Activated CD4-positive, alpha-beta T cell treated with anti-CD3 and anti-CD28 coated beads, Interleukin-2, amount 10 ng/mL, durations not matched to agents 24 days and 14 days (primary cell): ENCODE results near the gene ARHGEF7. TPM values are rescaled to one million over a fixed set of nuclear protein-coding genes. Genes with fewer than 3 reads are reported as not detected.

Source experiments
- DNase-seq: peaks from one replicate; pipeline ENCODE4 v3.0.0; 2022
- H3K27ac Mint-ChIP-seq: one replicate; pipeline ENCODE4 v1.8.0; 2022; ENCODE audit warnings: mild to moderate bottlenecking, mixed read lengths
- H3K27me3 Mint-ChIP-seq: one replicate; pipeline ENCODE4 v1.8.0; 2022; ENCODE audit warnings: mixed read lengths
- H3K36me3 Mint-ChIP-seq: one replicate; pipeline ENCODE4 v1.8.0; 2022; ENCODE audit warnings: low read depth, mild to moderate bottlenecking, mixed read lengths
- H3K4me1 Mint-ChIP-seq: one replicate; pipeline ENCODE4 v1.8.0; 2021; ENCODE audit warnings: mixed read lengths
- H3K4me3 Mint-ChIP-seq: one replicate; pipeline ENCODE4 v1.8.0; 2022; ENCODE audit warnings: mild to moderate bottlenecking, moderate library complexity, mixed read lengths
- H3K9me3 Mint-ChIP-seq: one replicate; pipeline ENCODE4 v1.8.0; 2021; ENCODE audit warnings: mixed read lengths
- intact Hi-C: fragments of 100-400 bp; cut with micrococcal nuclease; formaldehyde crosslinking; loops from one replicate; pipeline ENCODE4 v1.15.1; 2023
- total RNA-seq: library from RNA; stranded (reverse); gene quantifications from 2 replicates; pipeline ENCODE4 v1.2.3, GENCODE V29; 2022

ARHGEF7 gene
- total RNA-seq, 1 donor from 2014 or later: 69.3 TPM

DNA sequence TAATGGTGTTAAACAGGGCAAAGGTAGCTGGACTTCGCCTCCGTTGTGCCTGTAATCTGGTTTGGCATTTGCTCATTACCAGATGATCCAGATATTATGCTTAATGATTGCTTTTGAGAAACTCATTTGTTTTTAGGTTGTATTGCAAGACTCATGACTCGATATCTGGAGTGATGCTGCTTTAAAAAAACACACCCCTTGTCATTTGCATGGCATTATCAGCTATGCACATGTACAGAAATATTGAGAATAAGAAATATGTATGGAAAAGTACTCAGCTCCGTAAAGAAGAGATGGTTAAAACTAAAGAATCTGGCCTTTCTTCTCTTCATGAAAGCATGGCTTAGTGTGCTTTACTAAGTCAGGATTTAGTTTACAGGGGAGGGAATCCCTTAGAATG, 95.0 kb downstream of the ARHGEF7 start:
- Mint-ChIP-seq H3K4me1 (peaks cover 7% of the 10 kb centered on the region), H3K4me3 (no peak overlapping the region), H3K27me3 (no peaks in the 10 kb centered on the region), H3K9me3 (no peaks in the 10 kb centered on the region), H3K36me3 (peaks cover 17% of the 10 kb centered on the region), H3K27ac (no peak overlapping the region)
- intact Hi-C loops: no loop called here
- DNase-seq: no peak

DNA sequence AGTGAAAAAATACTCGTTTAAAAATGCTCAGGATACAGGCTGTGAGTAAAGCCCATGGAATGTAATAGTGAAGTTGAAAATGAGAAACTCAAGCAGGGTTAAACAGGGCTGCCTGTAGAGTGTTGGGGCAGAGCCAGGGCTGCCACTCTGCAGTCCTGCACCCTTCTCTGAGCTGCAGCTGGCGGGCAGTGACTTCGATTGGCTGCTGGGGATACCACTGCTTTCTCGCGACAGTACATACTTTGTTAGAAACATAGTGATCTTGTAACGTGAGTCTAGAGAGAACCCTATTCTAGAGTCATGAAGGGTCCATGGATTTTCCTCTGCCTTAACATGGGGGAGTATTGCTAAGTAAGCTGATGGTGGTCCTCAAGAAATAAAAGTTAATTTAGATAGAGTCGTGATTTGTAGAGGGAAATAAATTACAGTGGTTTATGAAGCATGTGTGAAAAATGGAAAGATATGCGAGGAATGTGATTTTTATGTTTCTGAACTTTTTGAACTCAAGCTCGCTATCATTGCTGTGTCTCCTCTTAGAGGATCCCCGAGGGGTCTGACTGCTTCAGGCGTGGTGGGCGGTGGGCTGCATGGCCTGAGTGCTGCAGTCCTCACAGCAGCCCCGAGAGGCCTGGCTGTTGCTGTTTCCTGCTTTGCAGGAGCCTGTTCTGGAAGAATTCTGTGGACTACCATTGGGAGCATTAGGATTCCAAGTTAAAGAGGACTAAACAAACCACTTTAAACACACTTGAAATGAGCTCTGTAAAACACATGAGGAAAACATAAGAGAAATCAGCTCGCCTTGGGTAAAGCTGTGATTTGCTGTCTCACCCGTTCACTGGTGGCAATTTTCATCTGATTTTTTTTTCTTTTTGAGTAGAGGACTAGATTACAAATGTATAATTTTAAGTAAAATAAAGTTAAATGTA, 95.7 kb downstream of the ARHGEF7 start:
- Mint-ChIP-seq H3K27me3 (no peaks in the 10 kb centered on the region), H3K4me3 (no peak overlapping the region), H3K27ac (no peak overlapping the region), H3K36me3 (peaks cover 17% of the 10 kb centered on the region), H3K4me1 (peaks cover 6% of the 10 kb centered on the region), H3K9me3 (no peaks in the 10 kb centered on the region)
- intact Hi-C loops: no loop called here
- DNase-seq: no peak

DNA sequence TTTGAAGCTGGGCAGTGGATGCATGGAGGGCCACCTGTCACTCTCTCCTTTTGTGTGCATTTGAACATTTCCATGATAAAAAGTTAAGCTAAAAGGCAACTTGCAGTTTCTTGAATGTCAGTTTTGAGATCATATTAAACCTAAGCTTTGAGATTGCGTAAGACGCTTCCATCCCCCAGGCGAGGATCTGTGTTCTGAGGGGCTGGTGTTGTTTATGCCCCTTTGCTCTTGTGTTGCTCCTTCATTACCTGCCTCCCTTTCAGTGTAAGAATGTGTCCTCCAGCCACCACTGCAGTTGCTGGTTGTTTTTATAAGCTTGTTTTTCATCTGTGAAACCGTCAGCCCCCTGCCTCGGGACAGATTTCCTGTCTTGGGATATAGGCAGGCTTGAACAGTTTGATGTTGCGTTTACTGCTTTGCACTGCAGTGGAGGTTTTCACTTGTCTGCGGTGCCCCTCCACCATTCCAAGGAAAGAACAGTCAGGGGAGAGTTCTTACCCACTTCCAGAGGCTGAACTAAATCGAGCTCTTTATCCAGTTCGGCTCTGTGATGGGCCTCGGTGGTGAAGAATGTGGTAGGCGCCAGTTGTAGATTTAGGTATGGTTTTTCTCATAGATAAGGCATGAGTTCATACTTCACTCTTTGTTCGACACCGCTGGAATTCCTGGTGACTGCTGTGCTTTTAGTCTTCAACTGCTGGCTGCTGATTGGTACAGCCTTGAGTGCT, 96.8 kb downstream of the ARHGEF7 start:
- peaks cover 13% of the 10 kb centered on the region for H3K36me3 Mint-ChIP-seq
- DNase-seq: no peak
- intact Hi-C loops: no loop called here
- no peaks in the 10 kb centered on the region for H3K9me3 Mint-ChIP-seq
- no peak overlapping the region for H3K4me3 Mint-ChIP-seq
- peaks cover 9% of the 10 kb centered on the region for H3K4me1 Mint-ChIP-seq
- H3K27ac Mint-ChIP-seq: no peak overlapping the region
- no peaks in the 10 kb centered on the region for H3K27me3 Mint-ChIP-seq

DNA sequence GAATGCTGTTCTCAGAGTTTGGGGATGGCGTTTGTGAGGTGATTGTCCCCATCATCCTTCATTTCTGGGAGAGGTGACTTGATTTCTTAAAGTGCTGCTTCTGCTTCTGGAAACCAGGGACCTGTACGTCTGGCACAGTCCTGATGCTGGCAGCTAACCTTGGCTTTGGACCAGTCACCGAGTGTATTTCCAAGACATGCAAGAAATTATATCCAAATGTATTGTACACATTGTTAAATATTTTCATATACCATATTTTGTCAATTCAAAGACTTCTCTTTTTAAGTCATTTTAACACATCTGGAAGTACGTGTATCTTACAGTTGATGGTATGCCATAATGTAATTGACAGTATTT, 97.4 kb downstream of the ARHGEF7 start:
- peaks cover 9% of the 10 kb centered on the region for H3K4me1 Mint-ChIP-seq
- H3K36me3 Mint-ChIP-seq: peaks cover 15% of the 10 kb centered on the region
- no peak overlapping the region for H3K4me3 Mint-ChIP-seq
- no peaks in the 10 kb centered on the region for H3K9me3 Mint-ChIP-seq
- no peak overlapping the region for H3K27ac Mint-ChIP-seq
- DNase-seq: no peak
- intact Hi-C loops: no loop called here
- H3K27me3 Mint-ChIP-seq: no peaks in the 10 kb centered on the region

DNA sequence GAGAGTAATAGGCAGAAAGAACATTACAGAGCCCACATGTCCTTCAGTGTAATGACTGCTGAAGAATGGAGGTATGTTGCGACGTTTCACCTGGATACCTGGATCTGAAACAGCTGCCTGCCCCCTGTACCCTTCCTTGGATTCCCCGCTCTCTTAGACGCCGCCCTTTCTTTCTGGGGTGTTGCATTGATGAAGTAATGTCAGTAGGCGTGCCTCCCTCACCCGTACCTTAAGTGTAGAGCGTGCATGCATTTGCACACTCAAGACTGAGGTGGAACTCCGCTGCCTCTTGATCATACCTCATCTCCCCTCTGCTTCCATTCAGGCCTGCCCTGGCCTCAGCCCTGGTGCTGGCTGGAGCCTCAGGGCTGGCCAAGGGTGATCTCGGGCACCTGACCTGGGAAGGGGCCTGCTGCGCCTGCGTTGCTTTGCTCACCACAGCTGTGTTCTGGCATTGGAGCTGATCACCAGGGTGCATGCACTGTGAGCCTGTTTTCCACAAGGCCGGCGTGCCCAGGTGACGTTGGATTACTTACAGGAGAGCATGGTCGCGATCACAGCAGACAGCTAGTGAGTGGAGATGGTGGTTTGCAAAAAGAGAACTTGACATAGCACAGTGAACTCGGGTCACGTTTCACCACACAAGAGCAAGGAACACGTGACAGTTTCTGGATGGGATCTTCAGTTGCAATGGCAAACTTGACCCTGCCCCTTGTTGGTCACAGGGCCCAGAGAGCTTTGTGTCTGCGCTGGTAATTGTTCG, 99.0 kb downstream of the ARHGEF7 start:
- H3K27me3 Mint-ChIP-seq: no peaks in the 10 kb centered on the region
- H3K27ac Mint-ChIP-seq: no peak overlapping the region
- H3K4me1 Mint-ChIP-seq: peaks cover 14% of the 10 kb centered on the region

DNA sequence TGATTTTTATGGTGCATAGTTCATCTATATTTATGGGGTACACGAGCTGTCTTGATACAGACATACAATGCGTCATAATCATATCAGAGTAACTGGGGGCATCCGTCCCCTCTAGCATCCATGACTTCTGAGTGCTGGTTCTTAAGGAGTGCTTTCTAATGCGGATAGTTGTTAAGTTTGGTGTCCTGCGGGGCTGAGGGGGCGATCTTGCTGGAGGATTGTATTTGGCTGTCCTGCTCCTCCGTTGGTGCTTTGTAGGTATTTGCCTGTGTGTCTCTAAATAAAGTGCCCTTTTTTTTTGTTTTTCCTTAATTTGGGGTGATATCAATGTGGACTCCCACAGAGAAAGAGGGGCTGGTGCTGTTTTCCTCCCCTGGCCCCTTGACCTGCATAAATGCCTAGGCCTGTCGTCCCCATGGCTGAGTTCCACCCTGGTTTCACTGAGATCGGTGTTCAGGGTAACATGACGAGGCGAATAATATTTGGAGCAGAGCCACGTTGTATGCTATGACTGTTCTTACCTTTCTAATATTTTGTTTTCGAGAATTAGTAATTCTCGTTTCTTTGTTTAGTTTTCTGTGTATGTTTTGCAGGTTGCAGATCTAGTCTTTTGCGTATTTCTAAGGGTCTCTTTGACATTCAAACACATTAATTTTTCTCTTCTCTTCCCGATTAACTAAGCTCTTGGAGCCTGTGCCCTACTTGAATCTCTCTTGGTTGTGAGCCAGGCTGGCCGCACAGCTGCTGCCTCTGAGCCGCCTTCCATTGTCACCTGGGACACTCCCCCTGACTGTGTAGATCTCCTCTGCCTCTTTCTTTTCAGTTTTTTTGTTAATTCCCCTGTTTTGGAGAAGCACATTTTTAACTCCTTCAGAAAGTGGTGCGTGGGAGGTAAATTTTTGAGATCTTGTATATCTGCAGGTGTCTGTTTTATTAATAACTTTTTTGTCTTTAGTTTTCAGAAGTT, 100.3 kb downstream of the ARHGEF7 start:
- no peak for DNase-seq
- H3K36me3 Mint-ChIP-seq: peaks cover 17% of the 10 kb centered on the region
- no peaks in the 10 kb centered on the region for H3K9me3 Mint-ChIP-seq
- intact Hi-C loops: no loop called here
- H3K4me3 Mint-ChIP-seq: no peak overlapping the region
- no peak overlapping the region for H3K27ac Mint-ChIP-seq
- no peaks in the 10 kb centered on the region for H3K27me3 Mint-ChIP-seq
- peaks cover 14% of the 10 kb centered on the region for H3K4me1 Mint-ChIP-seq

More for the DNA sequence above, 99.0 kb downstream of the ARHGEF7 start:
- Mint-ChIP-seq H3K36me3 (peaks cover 20% of the 10 kb centered on the region), H3K9me3 (no peaks in the 10 kb centered on the region), H3K4me3 (no peak overlapping the region)
- DNase-seq: no peak
- intact Hi-C loops: no loop called here

DNA sequence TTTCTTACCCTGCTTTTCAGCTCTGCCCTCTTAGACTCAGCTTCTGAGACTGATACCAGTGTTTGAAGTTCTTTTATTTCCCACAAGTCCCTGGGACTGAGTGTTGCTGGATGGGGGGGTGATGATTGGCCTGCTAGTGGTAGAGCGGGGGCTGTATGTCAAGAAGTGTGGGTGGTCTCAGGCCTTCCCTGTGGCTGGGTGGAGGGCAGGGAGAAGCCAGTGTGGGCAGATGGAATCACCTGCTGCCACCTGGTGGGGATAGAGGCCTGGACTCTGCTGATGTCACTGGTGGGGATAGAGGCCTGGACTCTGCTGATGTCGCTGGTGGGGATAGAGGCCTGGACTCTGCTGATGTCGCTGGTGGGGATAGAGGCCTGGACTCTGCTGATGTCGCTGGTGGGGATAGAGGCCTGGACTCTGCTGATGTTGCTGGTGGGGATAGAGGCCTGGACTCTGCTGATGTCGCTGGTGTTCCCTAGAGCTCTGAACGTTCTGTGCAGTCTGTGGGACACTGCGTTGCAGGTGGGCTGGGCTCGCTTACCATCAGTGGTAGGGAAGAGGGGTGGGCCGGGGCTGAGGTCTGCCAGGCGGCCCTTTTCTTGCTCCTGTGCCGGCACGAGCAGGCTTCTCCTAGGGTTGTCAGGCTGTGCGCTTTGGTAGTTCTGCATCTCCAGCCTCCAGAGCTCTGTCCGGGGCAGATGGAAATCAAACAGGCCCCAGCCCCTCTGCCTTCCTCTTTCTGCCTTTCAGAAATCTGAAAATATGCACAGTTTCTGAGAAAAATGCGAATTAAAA, 101.3 kb downstream of the ARHGEF7 start:
- peaks cover 14% of the 10 kb centered on the region for H3K4me1 Mint-ChIP-seq
- DNase-seq: peak; percentile 77
- peaks cover 20% of the 10 kb centered on the region for H3K36me3 Mint-ChIP-seq
- intact Hi-C loops: no loop called here
- H3K27me3 Mint-ChIP-seq: no peaks in the 10 kb centered on the region
- no peaks in the 10 kb centered on the region for H3K9me3 Mint-ChIP-seq
- H3K27ac Mint-ChIP-seq: no peak overlapping the region
- no peak overlapping the region for H3K4me3 Mint-ChIP-seq

DNA sequence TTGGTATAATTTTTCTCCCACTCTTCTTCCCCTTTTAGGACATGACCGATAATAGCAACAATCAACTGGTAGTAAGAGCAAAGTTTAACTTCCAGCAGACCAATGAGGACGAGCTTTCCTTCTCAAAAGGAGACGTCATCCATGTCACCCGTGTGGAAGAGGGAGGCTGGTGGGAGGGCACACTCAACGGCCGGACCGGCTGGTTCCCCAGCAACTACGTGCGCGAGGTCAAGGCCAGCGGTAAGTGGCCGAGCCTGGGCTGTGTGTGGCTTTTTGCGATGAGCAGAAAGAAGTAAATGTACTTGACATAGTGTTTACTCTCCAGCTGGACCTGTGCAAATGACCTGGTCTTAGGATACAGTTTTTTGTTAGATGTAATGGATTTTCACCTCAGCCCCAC, 102.5 kb downstream of the ARHGEF7 start:
- Mint-ChIP-seq H3K27me3 (no peaks in the 10 kb centered on the region), H3K27ac (no peak overlapping the region), H3K9me3 (no peaks in the 10 kb centered on the region), H3K36me3 (peaks cover 13% of the 10 kb centered on the region), H3K4me3 (no peak overlapping the region), H3K4me1 (peaks cover 10% of the 10 kb centered on the region)
- intact Hi-C loops: no loop called here
- DNase-seq: no peak

DNA sequence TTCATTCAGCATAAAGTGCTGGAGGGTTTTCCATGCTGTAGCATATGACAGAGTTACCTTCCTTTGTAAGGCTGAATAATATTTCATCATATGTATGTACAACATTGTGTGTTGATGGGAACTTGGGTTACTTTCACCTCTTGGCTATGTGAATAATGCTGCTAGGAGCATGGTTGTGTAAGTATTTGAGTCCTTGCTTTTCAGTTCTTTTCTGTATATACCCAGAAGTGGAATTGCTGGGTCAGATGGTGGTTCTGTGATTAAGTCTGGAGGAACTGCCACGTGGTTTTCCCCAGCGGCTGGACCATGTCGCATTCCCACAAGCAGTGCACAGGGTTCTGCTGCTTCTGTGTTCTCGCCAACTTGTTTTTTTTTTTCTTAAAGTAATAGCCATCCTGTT, 104.2 kb downstream of the ARHGEF7 start:
- H3K4me3 Mint-ChIP-seq: no peak overlapping the region
- DNase-seq: no peak
- peaks cover 14% of the 10 kb centered on the region for H3K4me1 Mint-ChIP-seq
- H3K27me3 Mint-ChIP-seq: no peaks in the 10 kb centered on the region
- intact Hi-C loops: no loop called here
- no peaks in the 10 kb centered on the region for H3K9me3 Mint-ChIP-seq
- no peak overlapping the region for H3K27ac Mint-ChIP-seq
- peaks cover 13% of the 10 kb centered on the region for H3K36me3 Mint-ChIP-seq

DNA sequence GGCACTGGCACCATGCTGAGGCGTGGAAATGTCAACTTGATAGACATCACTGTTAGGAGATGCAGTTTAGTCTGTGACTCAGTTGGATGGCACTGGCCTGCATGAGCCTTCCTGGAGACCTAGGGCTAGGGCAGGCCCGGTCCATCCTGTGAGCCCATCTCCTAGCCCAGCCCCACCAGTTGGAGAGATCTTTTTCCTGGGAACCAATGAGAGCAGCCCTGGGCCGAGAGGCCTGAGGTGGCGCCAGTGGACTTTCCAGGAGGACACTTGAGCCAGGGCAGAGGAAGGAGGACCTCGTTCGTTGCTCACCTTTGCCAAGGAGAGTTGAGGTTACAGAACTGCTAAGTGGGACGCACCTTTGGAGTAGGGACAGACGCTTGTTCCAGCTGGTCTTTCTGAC, 104.8 kb downstream of the ARHGEF7 start:
- no peak for DNase-seq
- Mint-ChIP-seq H3K4me3 (no peak overlapping the region), H3K36me3 (peaks cover 16% of the 10 kb centered on the region), H3K27me3 (no peaks in the 10 kb centered on the region), H3K4me1 (peaks cover 17% of the 10 kb centered on the region), H3K9me3 (no peaks in the 10 kb centered on the region), H3K27ac (no peak overlapping the region)
- intact Hi-C loops: loop anchor here (5.0 kb wide), 2 partner anchors 38 to 303 kb away; partner anchors contain the start of gene ANKRD10

DNA sequence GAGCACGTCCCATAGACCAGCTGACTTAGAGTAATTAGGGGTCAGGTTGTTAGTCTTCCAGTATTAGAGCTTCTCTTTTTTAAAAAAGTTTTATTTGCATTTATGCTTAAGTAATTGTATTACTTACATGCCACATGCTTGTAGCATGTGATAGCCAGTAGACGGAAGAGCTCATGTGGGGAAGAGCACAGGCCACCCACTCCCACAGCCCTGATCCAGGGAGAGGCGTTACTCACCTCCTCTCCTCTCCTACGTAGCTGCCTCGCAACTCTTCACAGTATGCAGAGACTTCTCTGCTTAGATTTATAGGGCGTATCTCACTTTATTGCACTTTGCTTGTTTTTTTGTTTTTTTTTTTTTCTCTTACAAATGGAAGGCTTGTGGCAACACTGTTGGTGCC, 110.1 kb downstream of the ARHGEF7 start:
- intact Hi-C loops: no loop called here
- no peaks in the 10 kb centered on the region for H3K9me3 Mint-ChIP-seq
- H3K27ac Mint-ChIP-seq: no peak overlapping the region
- DNase-seq: no peak
- peaks cover 31% of the 10 kb centered on the region for H3K36me3 Mint-ChIP-seq
- H3K4me1 Mint-ChIP-seq: peaks cover 23% of the 10 kb centered on the region
- H3K27me3 Mint-ChIP-seq: no peaks in the 10 kb centered on the region
- H3K4me3 Mint-ChIP-seq: no peak overlapping the region

DNA sequence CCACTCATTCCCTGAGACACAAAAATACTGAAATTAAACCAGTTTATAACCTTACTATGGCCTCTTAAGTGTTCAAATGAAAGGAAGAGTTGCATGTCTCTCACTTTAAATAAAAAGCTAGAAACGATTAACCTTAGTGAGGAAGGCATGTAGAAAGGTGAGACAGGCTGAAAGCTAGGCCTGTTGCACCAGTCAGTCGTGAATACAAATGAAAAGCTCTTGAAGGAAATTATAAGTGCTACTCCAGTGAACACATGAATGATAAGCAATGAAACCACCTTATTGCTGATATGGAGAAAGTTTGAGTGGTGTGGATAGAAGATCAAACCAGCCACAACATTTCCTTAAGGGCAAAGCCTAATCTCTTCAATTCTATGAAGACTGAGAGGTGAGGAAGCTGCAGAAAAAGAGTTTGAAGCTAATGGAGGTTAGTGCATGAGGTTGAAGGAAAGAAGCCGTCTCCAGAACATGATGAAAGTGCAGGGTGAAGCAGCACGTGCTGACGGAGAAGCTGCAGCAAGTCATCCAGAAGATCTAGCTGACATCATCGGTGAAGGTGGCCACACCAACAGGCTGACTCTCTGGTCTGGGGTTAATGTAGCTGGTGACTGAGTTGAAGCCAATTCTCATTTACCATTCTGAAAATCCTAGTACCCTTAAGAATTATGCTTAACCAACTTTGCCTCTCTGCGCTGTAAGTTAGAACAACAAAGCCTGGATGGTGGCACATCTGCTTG, 110.9 kb downstream of the ARHGEF7 start:
- intact Hi-C loops: no loop called here
- no peak for DNase-seq
- Mint-ChIP-seq H3K4me1 (peaks cover 23% of the 10 kb centered on the region), H3K36me3 (peaks cover 28% of the 10 kb centered on the region), H3K27ac (peak overlapping the region; percentile 57), H3K27me3 (no peaks in the 10 kb centered on the region), H3K9me3 (no peaks in the 10 kb centered on the region), H3K4me3 (no peak overlapping the region)
